Upper lobe of right lung (tissue), 1 donor: ENCODE measurements around the gene ATP2A1. TPM values are rescaled to one million over a fixed set of nuclear protein-coding genes. Genes with fewer than 3 reads are reported as not detected.

Experiments used
- ATAC-seq: fragments of 200-7000 bp; cut with Tn5 transposase; one replicate; pipeline ENCODE4 v1.9.1; 2020; ENCODE audit warnings: mild to moderate bottlenecking, moderate library complexity
- DNase-seq: peaks from one replicate; pipeline ENCODE4 v3.0.0-alpha.2; 2020
- H3K27ac ChIP-seq: fragments of 200-600 bp; one replicate; pipeline ENCODE4 v1.8.0; 2022
- H3K27me3 ChIP-seq: fragments of 200-600 bp; one replicate; pipeline ENCODE4 v1.8.0; 2022; ENCODE audit warnings: mild to moderate bottlenecking
- H3K36me3 ChIP-seq: fragments of 200-600 bp; one replicate; pipeline ENCODE4 v1.8.0; 2022
- H3K4me1 ChIP-seq: fragments of 200-600 bp; one replicate; pipeline ENCODE4 v1.8.0; 2022
- H3K4me3 ChIP-seq: fragments of 200-600 bp; one replicate; pipeline ENCODE4 v1.8.0; 2022; ENCODE audit warnings: mild to moderate bottlenecking
- H3K9me3 ChIP-seq: fragments of 200-600 bp; one replicate; pipeline ENCODE4 v1.8.0; 2022
- CTCF ChIP-seq: fragments of 200-600 bp; IDR thresholded peaks from one replicate; pipeline ENCODE4 v1.8.0; 2022; ENCODE audit warnings: antibody characterized with exemption
- intact Hi-C: fragments of 100-400 bp; cut with DNase I; formaldehyde crosslinking; loops from one replicate; pipeline ENCODE4 v1.11.0; 2022
- total RNA-seq: library from RNA; stranded (reverse); fragmentation: NEBNext Ultra II Directional; extraction: Animal tissue kit (Norgen Biotek cat#: 25700); gene quantifications from one replicate; pipeline ENCODE4 v1.2.1, GENCODE V29; 2021
- donor health status: DM: no; HTN: yes; CAD: no; lungs with severe emphysema.

The ATP2A1 gene
- total RNA-seq, 1 donor from 2014 or later: 0.46 TPM

- intact Hi-C loops: loop anchor here (10.0 kb wide), 1 partner anchor 52 kb away; the partner anchor contains the start of gene RABEP2
- no peak for DNase-seq
- Histone ChIP-seq H3K27me3 (no peaks in the 10 kb centered on the region), H3K36me3 (peaks cover 47% of the 10 kb centered on the region), H3K4me3 (no peak overlapping the region), H3K27ac (no peak overlapping the region), H3K9me3 (no peaks in the 10 kb centered on the region), H3K4me1 (no peaks in the 10 kb centered on the region)
- no peak for TF ChIP-seq CTCF
- no peak for ATAC-seq
Measured at GRCh38 chr16:28872952-28873351, 5.3 kb upstream of the ATP2A1 start.

- peak; percentile 76 for ATAC-seq
- Histone ChIP-seq H3K4me3 (no peak overlapping the region), H3K27me3 (no peaks in the 10 kb centered on the region), H3K4me1 (no peaks in the 10 kb centered on the region), H3K36me3 (peaks cover 39% of the 10 kb centered on the region), H3K9me3 (no peaks in the 10 kb centered on the region), H3K27ac (no peak overlapping the region)
- peak; percentile 70 for DNase-seq
- intact Hi-C loops: loop anchor here (10.0 kb wide), 1 partner anchor 51 kb away; the partner anchor contains the start of gene RABEP2
- TF ChIP-seq CTCF: peak; percentile 68
Measured at GRCh38 chr16:28873543-28874201, 4.6 kb upstream of the ATP2A1 start.

- H3K4me3 ChIP-seq: no peak overlapping the region
- DNase-seq (no peak), ATAC-seq (no peak)
- intact Hi-C loops: loop anchor here (10.0 kb wide), 1 partner anchor 50 kb away; the partner anchor contains the start of gene RABEP2
- H3K27ac ChIP-seq: no peak overlapping the region
- no peaks in the 10 kb centered on the region for H3K9me3 ChIP-seq
- H3K27me3 ChIP-seq: no peaks in the 10 kb centered on the region
- TF ChIP-seq CTCF: no peak
- H3K4me1 ChIP-seq: peaks cover 6% of the 10 kb centered on the region
- peaks cover 32% of the 10 kb centered on the region for H3K36me3 ChIP-seq
Measured at GRCh38 chr16:28874406-28874805, 3.9 kb upstream of the ATP2A1 start.

- TF ChIP-seq CTCF: no peak
- Histone ChIP-seq H3K9me3 (no peaks in the 10 kb centered on the region), H3K4me1 (peaks cover 10% of the 10 kb centered on the region), H3K36me3 (peaks cover 22% of the 10 kb centered on the region), H3K27me3 (no peaks in the 10 kb centered on the region), H3K27ac (no peak overlapping the region), H3K4me3 (no peak overlapping the region)
- DNase-seq (no peak), ATAC-seq (no peak)
- intact Hi-C loops: loop anchor here (10.0 kb wide), 1 partner anchor 49 kb away; the partner anchor contains the start of gene RABEP2
Measured at GRCh38 chr16:28875134-28876018, 2.9 kb upstream of the ATP2A1 start.

- intact Hi-C loops: loop anchor here (10.0 kb wide), 1 partner anchor 49 kb away; the partner anchor contains the start of gene RABEP2
Measured at GRCh38 chr16:28876019-28876659, 2.1 kb upstream of the ATP2A1 start.

More at GRCh38 chr16:28876019-28876659, 2.1 kb upstream of the ATP2A1 start:
- peaks cover 11% of the 10 kb centered on the region for H3K4me1 ChIP-seq
- H3K9me3 ChIP-seq: no peaks in the 10 kb centered on the region
- ATAC-seq (no peak), DNase-seq (no peak)
- no peaks in the 10 kb centered on the region for H3K27me3 ChIP-seq
- no peak for TF ChIP-seq CTCF
- no peak overlapping the region for H3K27ac ChIP-seq
- peaks cover 15% of the 10 kb centered on the region for H3K36me3 ChIP-seq
- no peak overlapping the region for H3K4me3 ChIP-seq
